HEK293 (cell line): Measurements from ENCODE around the gene NOX5.
A peak's percentile ranks its signal among the peaks of the same experiment; 100 is the strongest.

Experiments used
- BCL11B ChIP-seq: fragments of 450-650 bp; formaldehyde crosslinking; IDR thresholded peaks from 2 replicates; pipeline ENCODE4 v1.5.1; 2016; ENCODE audit warnings: low read depth, missing biosample characterization, missing genetic modification characterization
- FEZF1 ChIP-seq: fragments of 450-650 bp; formaldehyde crosslinking; IDR thresholded peaks from 2 replicates; pipeline ENCODE4 v1.5.1; 2016; ENCODE audit warnings: missing biosample characterization, missing genetic modification characterization
- GLI4 ChIP-seq: fragments of 450-650 bp; formaldehyde crosslinking; IDR thresholded peaks from 2 replicates; pipeline ENCODE4 v1.5.1; 2016; ENCODE audit warnings: missing biosample characterization, missing genetic modification characterization
- HOXD13 ChIP-seq: sonication (generic); formaldehyde crosslinking; IDR thresholded peaks from 2 replicates; pipeline ENCODE4 v1.8.0; 2022; ENCODE audit warnings: missing genetic modification reagents, borderline replicate concordance
- INSM2 ChIP-seq: fragments of 450-650 bp; formaldehyde crosslinking; IDR thresholded peaks from 2 replicates; pipeline ENCODE4 v1.5.1; 2016; ENCODE audit warnings: missing biosample characterization, missing genetic modification characterization
- KLF1 ChIP-seq: fragments of 450-650 bp; formaldehyde crosslinking; IDR thresholded peaks from 2 replicates; pipeline ENCODE4 v1.5.1; 2016; ENCODE audit warnings: missing biosample characterization, missing genetic modification characterization
- KLF7 ChIP-seq: fragments of 450-650 bp; formaldehyde crosslinking; IDR thresholded peaks from 2 replicates; pipeline ENCODE4 v1.5.1; 2016; ENCODE audit warnings: missing biosample characterization, missing genetic modification characterization, borderline replicate concordance
- PBX3 ChIP-seq: sonication (generic); formaldehyde crosslinking; IDR thresholded peaks from 2 replicates; pipeline ENCODE4 v1.8.1; 2022; ENCODE audit warnings: mild to moderate bottlenecking, moderate library complexity, missing genetic modification reagents
- PRDM10 ChIP-seq: fragments of 450-650 bp; formaldehyde crosslinking; IDR thresholded peaks from 2 replicates; pipeline ENCODE4 v1.5.1; 2016; ENCODE audit warnings: missing biosample characterization, missing genetic modification characterization
- SCRT2 ChIP-seq: fragments of 450-650 bp; formaldehyde crosslinking; IDR thresholded peaks from 2 replicates; pipeline ENCODE4 v1.5.1; 2016; ENCODE audit warnings: missing biosample characterization, missing genetic modification characterization
- TCF7L2 ChIP-seq: IDR thresholded peaks from 2 replicates; pipeline ENCODE4 v1.6.1; 2011; ENCODE audit warnings: low read depth, mild to moderate bottlenecking, inconsistent platforms, low read length, moderate library complexity, borderline replicate concordance
- TRIM28 ChIP-seq: IDR thresholded peaks from 2 replicates; pipeline ENCODE4 v1.6.1; 2011; ENCODE audit warnings: low read length, control low read depth, borderline replicate concordance
- TSHZ1 ChIP-seq: fragments of 450-650 bp; formaldehyde crosslinking; IDR thresholded peaks from 2 replicates; pipeline ENCODE4 v1.5.1; 2016; ENCODE audit warnings: missing biosample characterization, missing genetic modification characterization, borderline replicate concordance
- ZBTB17 ChIP-seq: fragments of 450-650 bp; formaldehyde crosslinking; IDR thresholded peaks from 2 replicates; pipeline ENCODE4 v1.5.1; 2016; ENCODE audit warnings: missing biosample characterization, missing genetic modification characterization
- ZIC2 ChIP-seq: fragments of 450-650 bp; formaldehyde crosslinking; IDR thresholded peaks from 2 replicates; pipeline ENCODE4 v1.5.1; 2016; ENCODE audit warnings: missing biosample characterization, missing genetic modification characterization
- ZNF155 ChIP-seq: fragments of 450-650 bp; formaldehyde crosslinking; IDR thresholded peaks from 2 replicates; pipeline ENCODE4 v1.5.1; 2016; ENCODE audit warnings: missing biosample characterization, missing genetic modification characterization
- ZNF23 ChIP-seq: fragments of 450-650 bp; formaldehyde crosslinking; IDR thresholded peaks from 2 replicates; pipeline ENCODE4 v1.5.1; 2016; ENCODE audit warnings: missing biosample characterization, missing genetic modification characterization, borderline replicate concordance
- ZNF335 ChIP-seq: fragments of 450-650 bp; formaldehyde crosslinking; conservative IDR thresholded peaks from 2 replicates; pipeline ENCODE4 v1.5.1; 2016; ENCODE audit warnings: missing biosample characterization, missing genetic modification characterization
- ZNF510 ChIP-seq: fragments of 450-650 bp; formaldehyde crosslinking; IDR thresholded peaks from 2 replicates; pipeline ENCODE4 v1.5.1; 2018; ENCODE audit warnings: mild to moderate bottlenecking, missing genetic modification characterization, missing biosample characterization; ENCODE audit not compliant: insufficient replicate concordance
- ZNF600 ChIP-seq: fragments of 450-650 bp; formaldehyde crosslinking; IDR thresholded peaks from 2 replicates; pipeline ENCODE4 v1.5.1; 2016; ENCODE audit warnings: missing biosample characterization, missing genetic modification characterization
- ZNF692 ChIP-seq: fragments of 450-650 bp; formaldehyde crosslinking; IDR thresholded peaks from 2 replicates; pipeline ENCODE4 v1.5.1; 2016; ENCODE audit warnings: missing biosample characterization, missing genetic modification characterization
- ZNF704 ChIP-seq: fragments of 450-650 bp; formaldehyde crosslinking; IDR thresholded peaks from 2 replicates; pipeline ENCODE4 v1.5.1; 2016; ENCODE audit warnings: missing biosample characterization, missing genetic modification characterization
- ZSCAN5A ChIP-seq: fragments of 450-650 bp; formaldehyde crosslinking; IDR thresholded peaks from 2 replicates; pipeline ENCODE4 v1.5.1; 2016; ENCODE audit warnings: missing biosample characterization, missing genetic modification characterization
- ZXDB ChIP-seq: fragments of 450-650 bp; formaldehyde crosslinking; IDR thresholded peaks from 2 replicates; pipeline ENCODE4 v1.5.1; 2016; ENCODE audit warnings: missing biosample characterization, missing genetic modification characterization

The NOX5 gene

GRCh38 chr15:69031013-69032001 lies 16.8 kb downstream of the NOX5 start (continued):
- TF ChIP-seq INSM2 (tag by site-specific recombination) = no peak
- TF ChIP-seq ZNF23 = no peak
- no peak for TF ChIP-seq FEZF1 (tag by site-specific recombination)
- TF ChIP-seq TCF7L2 = no peak
- TF ChIP-seq HOXD13 (CRISPR knock-in tag) = no peak
- TF ChIP-seq TSHZ1 (tag by site-specific recombination) = no peak
- TF ChIP-seq TRIM28 = peak; percentile 41; the same call in 1 of the 2 replicates
- TF ChIP-seq KLF1 (tag by site-specific recombination) = peak; percentile 79; the same call in 1 of the 2 replicates
- TF ChIP-seq ZIC2 = no peak
- TF ChIP-seq ZNF510 = no peak
- peak; percentile 91 for TF ChIP-seq ZBTB17 (tag by site-specific recombination)
- TF ChIP-seq SCRT2 (tag by site-specific recombination) = no peak
- no peak for TF ChIP-seq BCL11B (tag by site-specific recombination)
- TF ChIP-seq ZNF600 = peak; percentile 93
- no peak for TF ChIP-seq ZNF704 (tag by site-specific recombination)
- TF ChIP-seq KLF7 (tag by site-specific recombination) = peak; percentile 50; the same call in 1 of the 2 replicates
- TF ChIP-seq ZXDB (tag by site-specific recombination) = peak; percentile 45; the same call in 1 of the 2 replicates
- peak; percentile 64; the same call in 1 of the 2 replicates for TF ChIP-seq ZSCAN5A (tag by site-specific recombination)
- TF ChIP-seq PBX3 (CRISPR knock-in tag) = no peak
- TF ChIP-seq PRDM10 (tag by site-specific recombination) = 0 out of 2 replicates have a peak, but pooled peaks have one; percentile 17
- peak; percentile 84 for TF ChIP-seq ZNF335 (tag by site-specific recombination)
- no peak for TF ChIP-seq GLI4 (tag by site-specific recombination)
- TF ChIP-seq ZNF692 = peak; percentile 46; the same call in 1 of the 2 replicates
- no peak for TF ChIP-seq ZNF155 (tag by site-specific recombination)
